Measurements from ENCODE around the gene TARBP1. TPM values are rescaled to one million over a fixed set of nuclear protein-coding genes. Genes with fewer than 3 reads are reported as not detected.

The TARBP1 gene
- total and polyA plus RNA-seq, 9 donors: 4.8 to 26.3 (median 10.8) TPM

DNA sequence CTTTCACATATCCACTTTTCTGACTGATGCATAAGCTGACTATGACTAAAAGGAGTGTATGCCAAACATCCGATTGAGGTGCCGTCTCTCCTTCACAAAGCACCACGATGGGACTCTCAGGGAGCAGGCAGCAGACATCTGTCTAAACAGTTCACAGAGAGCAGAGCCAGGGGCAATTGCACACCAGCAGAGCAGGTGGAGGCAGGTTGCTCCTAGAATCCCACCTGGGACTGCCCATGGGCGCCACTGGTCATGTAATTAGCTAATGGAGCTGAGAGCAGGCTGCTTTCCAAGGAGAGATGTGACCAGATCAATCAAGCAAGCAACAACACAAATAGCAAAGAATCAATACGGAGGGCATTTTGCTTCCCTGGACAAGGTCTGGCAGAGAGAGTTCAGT lies 136.2 kb downstream of the TARBP1 start:
- no peaks in the 10 kb centered on the region for H3K27me3 ChIP-seq
- no peak overlapping the region for H3K4me3 ChIP-seq
- no peaks in the 10 kb centered on the region for H3K36me3 ChIP-seq
- no peak overlapping the region for H3K27ac ChIP-seq
- 75 to 85% (median 81%) methylated on average over 5 of the region's 5 CpGs for WGBS, 3 donors
- no peaks in the 10 kb centered on the region for H3K4me1 ChIP-seq (ENCODE audit: insufficient read depth)
- DNase-seq: no peak
- intact Hi-C loops (cut with DNase I): no loop called here
- peaks cover 0 to 2% of the 10 kb centered on the region in 2 donors for H3K9me3 ChIP-seq
- TF ChIP-seq EP300 (IDR thresholded peaks at IDR 0.05): no peak
- no peak for TF ChIP-seq POLR2A (IDR thresholded peaks at IDR 0.05)
- TF ChIP-seq CTCF (IDR thresholded peaks at IDR 0.05): no peak

Other genes with a start within 250 kb of the TARBP1 start
- 10 to 100 TPM; 12.8 to 20.4 (median 16.9) TPM for gene COA6, start 105.7 kb downstream of the TARBP1 start, total RNA-seq
- gene COA6, start 105.7 kb downstream of the TARBP1 start, polyA plus RNA-seq: 10 to 100 TPM; 26.0 to 28.3 TPM
- gene IRF2BP2, start 131.0 kb upstream of the TARBP1 start, total RNA-seq: 100 to 1,000 TPM in 6 of 7 donors, 10 to 100 TPM in 1; 66.9 to 180 (median 117) TPM
- 10 to 100 TPM; 83.9 to 98.8 TPM for gene IRF2BP2, start 131.0 kb upstream of the TARBP1 start, polyA plus RNA-seq

All from ovary (tissue), 9 donors.